Activated naive CD8-positive, alpha-beta T cell treated with anti-CD3 and anti-CD28 coated beads, Interleukin-2, amount 50 U/mL, for 16 hours (primary cell): ENCODE data around the gene C19orf12.

ENCODE experiments used
- DNase-seq: peaks from one replicate; pipeline ENCODE4 v3.0.0-alpha.2; 2020; ENCODE audit warnings: low read depth, low spot score

C19orf12 gene

GRCh38 chr19:29664753-29665214, 50.3 kb downstream of the C19orf12 start:
- no peak for DNase-seq

DNA sequence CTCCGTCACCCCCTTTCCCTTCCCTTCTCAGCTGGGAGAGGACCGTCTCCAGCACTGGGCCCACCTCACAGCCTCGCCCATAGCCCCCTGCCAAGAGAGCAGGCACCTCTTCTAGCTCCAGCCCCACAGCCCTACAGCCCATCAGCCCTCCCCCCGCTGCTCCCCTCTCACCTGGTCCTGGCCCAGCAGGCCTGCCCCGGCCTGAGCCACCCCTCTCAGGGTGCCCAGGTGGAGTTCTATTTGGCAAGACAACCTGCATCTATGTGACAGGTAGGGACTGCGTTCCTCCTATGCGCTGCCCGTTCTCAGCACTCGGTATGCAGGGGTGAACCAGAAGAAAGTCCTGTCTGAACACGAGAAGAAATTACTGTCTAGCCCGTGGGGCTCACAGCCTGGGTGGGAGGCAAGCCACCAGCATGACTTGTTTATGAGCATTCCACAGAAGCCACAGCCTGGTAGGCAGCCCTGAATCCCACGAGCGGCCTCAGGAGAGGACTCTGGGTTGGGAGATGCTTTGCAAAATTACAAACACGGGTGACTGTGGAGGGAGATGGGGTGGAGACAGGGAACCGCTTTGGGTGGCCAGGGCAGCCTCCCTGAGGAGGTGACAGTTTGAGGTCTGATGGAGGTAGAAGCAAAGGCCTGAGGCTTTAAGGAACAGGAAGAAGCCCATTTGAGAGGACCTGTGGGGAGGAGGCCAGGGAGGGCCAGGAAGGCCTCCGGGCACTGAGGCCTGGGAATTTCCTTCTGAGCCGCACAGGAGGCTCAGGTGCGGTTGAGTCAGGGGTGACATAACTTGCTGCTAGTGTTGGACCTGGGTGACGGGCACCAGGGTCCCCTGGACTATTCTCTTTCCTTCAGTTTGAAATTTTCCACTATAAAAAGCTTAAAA, 51.0 kb downstream of the C19orf12 start:
- DNase-seq, result no peak

GRCh38 chr19:29662604-29663404, 52.3 kb downstream of the C19orf12 start:
- DNase-seq, result no peak

DNA sequence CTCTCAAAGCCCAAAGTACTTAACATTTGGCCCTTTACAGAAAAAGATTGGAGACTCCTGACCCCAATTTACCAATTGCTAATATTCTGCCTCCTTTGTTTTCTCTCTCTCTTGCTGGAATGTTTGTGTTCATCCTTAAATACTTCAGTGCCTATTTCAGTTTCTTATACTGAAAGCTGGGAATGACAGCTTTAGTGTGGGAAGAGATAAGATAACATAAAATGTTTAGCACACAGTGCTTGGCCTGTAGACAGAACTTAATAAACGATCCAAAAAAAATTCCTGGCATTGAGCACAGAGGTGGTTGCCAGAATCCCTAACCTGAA, 52.8 kb downstream of the C19orf12 start:
- no peak for DNase-seq

DNA sequence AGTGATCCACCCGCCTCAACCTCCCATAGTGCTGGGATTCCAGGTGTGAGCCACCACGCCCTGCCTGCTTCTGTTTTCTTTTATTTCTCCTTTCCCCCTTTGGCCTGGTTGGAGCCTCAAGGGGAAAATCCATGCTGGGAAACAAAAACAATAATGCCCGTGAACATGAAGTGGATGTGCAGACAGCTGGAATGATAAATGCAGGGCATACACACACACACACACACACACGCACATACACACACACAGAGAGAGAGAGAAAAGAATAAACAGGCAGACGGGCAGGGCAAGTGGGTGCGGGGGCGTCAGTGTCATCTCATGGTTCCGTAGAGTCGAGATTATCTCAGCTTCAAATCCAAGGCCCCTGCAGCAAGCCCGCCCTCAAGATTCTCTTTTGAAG, 54.2 kb downstream of the C19orf12 start:
- DNase-seq, result peak; percentile 25

DNA sequence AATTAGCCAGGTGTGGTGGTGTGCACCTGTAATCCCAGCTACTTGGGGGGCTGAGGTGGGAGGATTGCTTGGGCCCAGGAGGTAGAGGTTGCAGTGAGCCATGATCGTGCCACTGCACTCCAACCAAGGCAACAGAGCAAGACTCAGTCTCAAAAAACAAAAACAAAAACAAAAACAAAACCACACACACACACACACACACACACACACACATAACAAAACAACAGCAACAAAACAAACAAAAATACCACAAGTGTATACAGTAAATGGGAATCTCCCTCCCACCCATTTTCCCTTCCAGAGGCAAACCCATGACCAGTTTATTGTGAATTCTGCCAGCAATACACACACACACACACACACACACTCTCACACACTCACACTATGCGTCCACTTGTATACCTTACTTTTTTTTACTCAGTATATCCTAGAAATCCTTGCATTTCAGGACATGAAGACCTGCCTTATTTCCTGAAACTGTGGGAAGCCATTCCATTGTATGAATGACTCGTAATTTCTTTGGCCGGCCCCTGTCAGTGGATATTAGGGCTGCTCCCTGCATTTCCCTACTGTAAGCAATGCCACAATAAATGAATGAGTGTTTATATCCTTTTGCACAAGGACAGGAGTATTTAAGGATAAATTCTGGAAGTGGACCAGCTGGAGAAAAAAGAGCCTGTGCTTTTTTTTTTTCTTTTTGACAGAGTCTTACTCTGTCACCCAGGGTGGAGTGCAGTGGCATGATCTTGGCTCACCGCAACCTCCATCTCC, 56.7 kb downstream of the C19orf12 start:
- DNase-seq, result no peak

DNA sequence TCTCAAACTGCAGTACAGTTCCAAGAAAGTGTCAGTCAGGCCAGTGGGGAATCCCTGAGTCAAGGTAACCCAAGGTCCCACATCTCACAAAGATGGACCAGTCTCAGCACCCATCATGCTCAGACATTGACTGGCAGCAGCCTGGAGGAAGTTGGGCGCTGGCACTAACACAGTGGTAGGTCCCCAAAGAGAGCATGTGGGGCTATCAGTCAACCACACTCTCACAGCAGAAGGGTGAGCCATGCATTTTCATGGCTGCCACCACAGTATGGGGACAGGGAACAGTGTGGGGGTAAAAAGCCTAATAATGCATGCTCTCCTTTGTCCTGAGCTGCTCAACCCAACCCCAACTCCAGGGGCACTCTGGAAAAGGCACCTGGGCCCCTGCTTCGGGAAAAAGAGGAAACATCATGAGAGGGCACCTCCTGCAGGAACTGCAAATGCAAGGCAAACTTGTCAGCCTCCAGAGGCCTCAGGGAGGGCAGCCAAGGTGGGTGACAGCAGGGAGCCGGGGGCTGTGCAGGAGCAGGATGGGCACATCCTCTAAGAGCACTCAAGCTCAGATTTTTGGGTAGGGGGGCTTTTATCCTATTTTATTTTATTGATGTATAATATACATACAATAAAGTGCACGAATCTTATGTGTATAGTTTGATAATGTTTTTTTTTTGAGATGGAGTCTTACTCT, 59.3 kb downstream of the C19orf12 start:
- DNase-seq, result no peak

DNA sequence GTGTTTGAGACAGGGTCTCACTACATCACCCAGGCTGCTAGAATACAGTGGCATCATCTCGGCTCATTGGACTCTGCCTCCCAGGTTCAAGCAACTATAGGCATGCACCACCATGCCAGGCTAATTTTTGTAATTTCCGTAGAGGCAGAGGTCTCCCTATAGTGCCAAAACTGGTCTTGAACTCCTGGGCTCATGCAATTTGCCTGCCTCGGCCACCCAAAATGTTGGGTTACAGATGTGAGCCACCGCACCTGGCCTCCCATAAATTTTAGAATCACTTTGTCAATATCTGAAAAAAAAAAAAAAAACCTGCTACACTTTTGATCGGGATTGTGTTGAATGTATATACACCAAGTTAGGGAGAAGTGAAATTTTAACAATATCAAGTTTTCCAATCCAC, 61.7 kb downstream of the C19orf12 start:
- DNase-seq, result no peak

DNA sequence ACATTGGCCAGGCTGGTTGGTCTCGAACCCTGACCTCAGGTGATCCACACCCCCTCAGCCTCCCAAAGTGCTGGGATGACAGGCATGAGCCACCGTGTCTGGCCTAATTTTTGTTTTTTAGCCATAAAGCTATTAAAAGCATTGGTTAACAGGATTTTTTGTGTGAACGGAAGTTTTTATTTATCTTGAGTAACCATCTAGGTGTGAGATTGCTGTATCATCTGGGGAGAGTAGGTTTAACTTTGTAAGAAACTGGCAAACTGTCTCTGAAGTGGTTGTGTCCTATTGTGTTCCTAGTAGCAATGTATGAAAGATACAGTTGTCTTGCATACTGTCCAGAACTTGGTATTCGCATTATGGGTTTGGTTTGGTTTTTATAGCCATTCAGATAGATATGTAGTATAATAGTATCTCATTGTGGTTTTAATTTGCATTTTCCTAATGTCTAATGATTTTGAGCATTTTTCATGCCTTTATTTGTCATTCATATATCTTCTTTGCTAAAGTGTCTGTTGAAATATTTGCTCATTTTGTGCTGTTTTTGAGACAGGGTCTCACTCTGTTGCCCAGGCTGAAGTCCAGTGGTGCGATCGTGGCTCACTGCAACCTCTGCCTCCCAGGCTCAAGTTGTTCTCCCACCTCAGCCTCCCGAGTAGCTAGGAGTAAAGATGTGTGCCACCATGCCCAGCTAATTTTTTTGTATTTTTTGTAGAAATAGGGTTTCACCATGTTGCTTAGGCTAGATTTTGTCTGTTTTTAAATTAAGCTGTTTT, 63.3 kb downstream of the C19orf12 start:
- DNase-seq, result no peak

DNA sequence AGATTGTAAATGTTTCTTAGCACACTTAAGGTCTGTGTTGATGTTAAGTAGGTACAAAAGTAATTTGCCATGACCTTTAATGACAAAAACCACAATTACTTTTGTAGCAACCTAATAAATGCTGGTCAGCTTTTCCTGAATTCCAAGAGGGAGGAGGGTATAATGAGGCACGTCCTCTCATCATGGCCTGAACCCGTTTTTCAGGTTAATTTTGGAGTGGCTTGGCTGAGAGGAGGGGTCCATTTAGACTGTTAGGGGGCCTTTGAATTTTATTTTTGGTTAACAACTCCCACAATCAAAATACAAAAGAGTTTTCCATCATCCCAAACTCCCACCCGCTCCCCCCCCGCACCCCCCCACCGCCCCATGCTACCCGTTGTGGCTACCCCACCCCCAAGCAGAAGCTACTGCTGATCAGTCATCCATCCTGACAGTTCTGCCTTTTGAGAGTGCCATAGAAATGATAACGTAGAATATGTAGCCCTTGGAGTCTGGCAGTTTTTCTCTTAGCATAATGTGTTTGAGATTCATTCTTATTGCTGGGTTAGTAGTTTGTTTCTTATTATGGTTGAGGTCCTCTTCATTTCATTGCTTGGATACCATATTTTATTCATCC, 64.2 kb downstream of the C19orf12 start:
- no peak for DNase-seq
